GM18517 (cell line): ENCODE data around the gene CELF6.
A peak's percentile ranks its signal among the peaks of the same experiment; 100 is the strongest.

ENCODE experiments used
- ATAC-seq: cut with Tn5 transposase; IDR thresholded peaks from one replicate; pipeline ENCODE4 v1.9.1; 2021; ENCODE audit warnings: mild to moderate bottlenecking, moderate library complexity; ENCODE audit not compliant: unreplicated experiment

The CELF6 gene

GRCh38 chr15:72272997-72273352, 47.0 kb downstream of the CELF6 start:
- no peak for ATAC-seq

DNA sequence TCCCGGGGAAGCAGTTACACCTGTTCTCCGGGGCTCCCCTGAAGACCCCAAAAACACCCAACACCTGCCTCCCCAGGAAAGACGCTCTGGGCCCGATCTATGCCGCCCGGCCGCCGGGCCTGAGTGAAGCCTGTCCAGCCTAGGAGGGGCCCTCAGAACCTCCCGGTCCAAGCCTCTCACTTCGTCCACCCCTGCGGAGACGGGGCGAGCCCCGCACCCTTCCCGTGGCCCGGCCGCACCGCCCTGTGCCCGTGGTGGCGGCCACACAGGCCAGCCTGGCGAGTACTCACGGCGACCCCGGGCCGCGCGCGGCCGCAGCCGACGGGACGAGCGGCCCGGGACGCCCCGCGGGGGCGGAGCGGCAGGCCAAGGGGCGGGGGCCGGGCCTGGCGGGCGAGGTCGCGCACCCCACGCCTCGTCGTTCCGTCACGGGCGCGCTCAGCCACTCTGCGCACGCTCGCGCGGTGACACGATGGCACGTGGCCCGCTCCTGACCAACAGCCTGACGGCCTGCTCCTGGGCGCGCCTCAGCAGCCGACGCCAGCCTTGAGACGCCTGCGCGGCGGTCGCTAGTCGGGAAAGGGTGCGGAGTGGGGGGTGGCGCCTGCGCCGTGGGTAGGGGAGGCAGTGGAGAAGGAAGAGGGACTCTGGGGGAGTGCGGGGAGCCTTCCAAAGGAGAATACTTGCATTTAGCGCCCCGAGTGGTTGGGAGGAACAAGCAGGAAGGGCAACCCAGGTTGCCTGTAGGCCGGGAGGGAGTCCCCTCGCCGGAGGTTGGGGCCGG, 47.6 kb downstream of the CELF6 start, which contains the start of gene PARP6:
Gene PARP6 (minus strand): TSS at position 342 of the 784 bp plus-strand sequence. CDS start 5,077 bp downstream, outside the sequence.
- peak; percentile 89 for ATAC-seq

DNA sequence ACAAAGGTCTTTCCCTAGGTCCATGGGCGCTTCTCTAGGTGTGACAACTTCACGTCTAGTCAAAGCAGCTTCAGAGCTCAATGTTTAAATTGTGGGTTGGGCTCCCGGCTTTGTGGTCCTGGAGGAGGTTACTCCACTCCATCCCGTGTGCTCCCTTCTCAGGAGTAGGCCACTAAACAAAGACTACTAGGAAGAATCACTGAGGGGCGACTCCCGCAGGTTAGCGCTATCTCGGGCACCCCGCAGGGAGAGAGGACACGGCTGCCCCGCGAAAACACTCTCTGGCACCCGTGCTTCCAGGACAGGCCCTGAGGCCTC, 48.1 kb downstream of the CELF6 start:
- ATAC-seq, result no peak

DNA sequence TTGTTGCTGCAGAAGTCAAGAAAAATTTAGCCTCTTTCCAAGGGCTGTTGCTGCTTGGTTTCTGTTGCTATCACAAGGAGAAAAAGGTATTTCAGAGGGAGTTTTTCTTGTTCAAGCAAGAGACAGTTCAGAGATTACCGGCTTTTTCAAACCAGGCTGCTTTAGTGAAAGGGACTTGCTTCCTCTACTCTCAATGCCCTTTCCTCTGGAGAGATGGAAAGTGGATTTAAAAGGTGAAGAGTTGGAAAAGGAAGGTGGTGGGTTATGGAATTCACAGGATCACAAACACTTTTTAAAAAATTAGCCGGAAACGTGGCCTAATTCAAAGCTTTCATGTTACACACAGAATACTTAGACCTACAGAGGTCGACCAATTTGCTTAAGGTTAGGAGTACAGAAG, 48.7 kb downstream of the CELF6 start:
- ATAC-seq, result no peak

GRCh38 chr15:72269739-72270138, 50.2 kb downstream of the CELF6 start:
- ATAC-seq, result no peak

- no peak for ATAC-seq
These were observed 54.9 kb downstream of the CELF6 start for GRCh38 chr15:72265031-72265430.

GRCh38 chr15:72252663-72253299, 67.2 kb downstream of the CELF6 start:
- no peak for ATAC-seq

DNA sequence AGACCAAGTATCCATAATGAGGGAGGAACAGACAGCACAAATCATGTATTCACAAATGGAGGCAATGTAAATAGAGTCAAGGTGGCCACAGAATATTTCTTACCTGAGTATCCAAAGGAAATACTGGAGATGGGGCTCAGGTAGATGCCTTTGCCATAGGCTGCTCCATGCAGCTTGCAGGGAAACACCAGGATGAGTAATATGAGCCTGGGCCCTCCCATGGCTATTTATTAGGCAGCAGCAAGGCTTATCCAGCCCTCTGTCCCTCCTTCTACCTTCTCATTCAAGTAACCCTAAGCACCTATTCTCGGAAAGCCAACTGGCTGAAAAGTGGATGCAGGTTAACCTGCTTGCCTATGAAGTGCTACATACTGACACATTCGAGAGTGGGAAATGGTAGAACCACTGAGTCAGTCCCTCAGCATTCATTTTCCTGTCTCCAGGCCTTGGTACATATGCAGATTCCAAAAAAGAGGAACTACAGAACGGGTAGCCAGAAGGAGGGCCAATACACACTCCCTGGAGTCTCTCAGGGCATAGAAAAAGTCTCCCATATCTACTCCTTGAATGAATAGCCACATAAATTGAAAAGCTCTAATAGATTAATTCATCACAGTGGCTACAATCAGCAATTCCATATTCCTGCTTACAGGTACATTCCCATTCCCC, 70.7 kb downstream of the CELF6 start:
- no peak for ATAC-seq

DNA sequence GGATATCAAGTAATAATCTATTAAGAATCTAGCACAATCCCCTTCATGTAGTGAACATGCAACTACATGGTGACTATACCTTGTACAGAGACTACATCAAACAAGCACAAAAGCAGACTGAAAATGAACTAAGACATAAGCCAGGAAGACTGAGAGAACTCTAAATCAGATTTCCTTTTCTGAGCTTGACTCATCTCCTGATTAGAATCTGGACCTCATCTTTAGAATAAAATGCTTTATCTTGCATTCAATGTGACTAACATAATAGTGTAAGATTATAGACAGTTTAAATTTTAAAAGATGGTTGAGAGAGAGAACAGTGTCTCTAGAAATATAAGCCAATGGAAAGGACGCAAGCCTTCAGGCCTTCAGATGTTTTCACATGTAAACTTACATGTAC, 71.4 kb downstream of the CELF6 start:
- ATAC-seq, result no peak

DNA sequence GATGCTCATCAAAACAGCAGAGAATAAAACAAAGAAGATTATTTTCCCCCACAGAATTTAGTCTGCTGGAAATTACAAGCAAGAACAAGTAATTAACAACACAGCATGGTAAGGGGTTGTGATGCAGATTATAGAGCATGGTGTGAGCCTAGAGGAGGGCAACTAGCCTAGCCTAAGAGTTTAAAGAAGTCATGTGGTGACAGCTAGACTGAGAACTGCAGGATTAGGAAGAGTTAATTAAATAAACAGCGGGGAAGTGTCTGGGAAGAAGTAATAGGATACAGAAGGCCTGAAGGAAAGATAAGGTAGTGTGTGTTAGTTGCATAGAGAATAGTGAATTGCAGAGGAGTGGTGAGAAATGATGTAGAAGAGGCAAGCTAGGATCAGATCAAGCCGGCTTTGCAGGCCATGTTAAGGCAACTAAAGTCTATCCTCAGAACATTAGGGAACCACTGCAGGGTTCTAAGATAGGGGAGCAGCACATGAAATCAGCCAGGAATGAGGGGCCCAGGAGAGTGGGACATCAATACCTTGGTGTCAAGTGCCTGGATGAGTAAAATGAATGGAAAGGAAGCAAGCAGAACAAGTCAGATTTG, 77.1 kb downstream of the CELF6 start:
- ATAC-seq, result no peak

GRCh38 chr15:72239652-72240051, 80.3 kb downstream of the CELF6 start:
- ATAC-seq, result no peak

DNA sequence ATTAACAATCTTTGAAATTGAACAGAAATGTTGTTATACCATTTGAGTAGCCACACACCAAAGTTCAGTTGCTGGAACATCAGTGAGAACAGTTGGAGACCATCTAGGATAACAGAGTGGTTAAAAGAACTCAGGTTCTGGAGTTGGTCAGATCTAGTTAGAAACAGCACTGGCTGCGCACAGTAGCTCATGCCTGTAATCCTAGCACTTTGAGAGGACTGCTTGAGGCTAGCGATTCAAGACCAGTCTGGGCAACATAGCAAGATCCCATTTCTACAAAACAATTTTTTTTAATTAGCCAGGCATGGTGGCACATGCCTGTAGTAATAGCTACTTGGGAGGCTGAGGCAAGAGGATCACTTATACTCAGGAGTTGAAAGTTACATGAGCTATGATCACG, 81.4 kb downstream of the CELF6 start:
- no peak for ATAC-seq

GRCh38 chr15:72237853-72238224, 82.1 kb downstream of the CELF6 start:
- no peak for ATAC-seq

DNA sequence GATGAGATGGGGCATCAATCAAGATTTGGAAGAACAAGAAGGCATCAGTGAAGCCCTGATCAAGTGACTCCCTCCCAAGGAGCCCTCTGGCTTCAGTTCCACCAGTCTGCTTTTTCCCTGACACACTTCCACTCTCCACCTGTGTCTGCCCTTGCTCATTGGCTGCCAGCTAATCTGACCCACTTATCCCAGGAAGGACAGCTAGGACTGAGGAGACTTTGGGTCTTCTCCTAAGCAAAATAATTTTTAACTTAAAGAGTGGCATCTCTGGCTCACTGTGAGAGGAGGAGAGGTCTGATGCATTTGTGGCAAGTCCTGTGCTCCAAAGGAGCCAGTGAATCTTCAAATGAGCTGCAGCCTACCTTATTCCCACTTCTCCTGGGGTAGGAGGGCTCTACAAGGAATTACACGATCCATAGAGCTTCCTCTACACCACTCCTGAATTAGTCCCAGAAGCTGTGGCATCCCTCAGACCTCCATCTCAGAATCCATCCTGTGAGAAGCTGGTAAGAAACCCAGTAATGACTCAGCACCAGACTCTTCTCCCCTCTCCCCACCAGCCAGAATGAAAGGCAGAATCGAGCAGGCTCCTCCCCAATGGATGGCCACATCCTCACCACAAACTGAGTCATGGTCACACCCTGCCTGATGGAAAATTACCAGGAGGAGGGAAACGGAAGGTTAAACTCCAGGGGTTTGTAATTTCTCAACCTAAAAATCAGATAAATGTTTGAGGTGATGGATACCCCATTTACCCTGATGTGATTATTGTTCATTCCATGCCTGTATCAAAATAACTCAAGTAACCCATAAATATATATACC, 82.7 kb downstream of the CELF6 start:
- peak; percentile 59 for ATAC-seq

DNA sequence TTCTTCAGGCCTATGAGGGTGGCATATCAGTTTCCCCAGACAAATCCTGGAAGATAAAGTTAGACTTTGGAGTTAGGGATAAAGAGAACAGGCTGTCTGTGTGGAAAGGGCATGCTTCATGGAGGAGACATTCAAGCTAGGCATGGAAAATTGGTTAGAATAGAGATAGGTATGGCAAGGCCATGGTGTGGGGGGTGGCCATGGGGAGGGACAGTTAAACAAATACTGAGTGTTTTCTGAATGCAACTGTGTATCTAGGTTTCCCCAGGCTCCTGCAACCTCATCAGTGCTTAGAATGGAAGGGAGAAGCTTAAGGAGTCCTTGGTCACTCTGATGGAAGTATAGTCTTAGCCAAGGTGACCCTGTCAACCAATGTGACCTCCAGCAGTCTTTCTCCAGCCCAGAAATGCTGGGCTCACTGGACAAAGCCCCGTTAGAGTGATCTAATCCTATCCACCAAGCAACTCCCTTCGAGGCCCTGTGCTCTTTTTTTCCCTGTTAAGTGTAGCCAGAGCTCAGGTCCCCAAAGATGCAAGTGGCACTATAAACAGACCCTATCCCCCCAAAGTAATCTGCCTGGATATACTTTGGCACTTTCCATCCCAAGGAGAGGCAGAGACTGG, 83.5 kb downstream of the CELF6 start:
- no peak for ATAC-seq

DNA sequence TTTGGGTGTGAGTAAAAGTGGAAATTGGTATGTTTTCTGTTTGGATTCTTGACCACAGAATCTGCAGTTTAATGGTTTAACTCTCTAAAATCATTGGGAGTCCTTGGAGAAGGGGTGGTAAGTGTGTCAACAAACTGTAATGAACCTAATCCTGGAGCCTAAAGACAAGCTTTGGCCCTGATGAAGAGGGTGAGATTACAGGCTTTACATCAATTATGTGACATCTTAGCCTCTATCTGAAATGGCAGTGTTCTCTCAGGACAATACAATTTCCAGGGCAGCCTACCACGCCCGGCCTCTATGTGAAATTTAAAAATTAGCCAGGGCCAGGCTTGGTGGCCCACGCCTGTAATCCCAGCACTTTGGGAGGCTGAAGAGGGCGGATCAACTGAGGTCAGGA, 84.7 kb downstream of the CELF6 start:
- ATAC-seq, result no peak
